Measurements from ENCODE around the gene CAD.

CAD gene

DNA sequence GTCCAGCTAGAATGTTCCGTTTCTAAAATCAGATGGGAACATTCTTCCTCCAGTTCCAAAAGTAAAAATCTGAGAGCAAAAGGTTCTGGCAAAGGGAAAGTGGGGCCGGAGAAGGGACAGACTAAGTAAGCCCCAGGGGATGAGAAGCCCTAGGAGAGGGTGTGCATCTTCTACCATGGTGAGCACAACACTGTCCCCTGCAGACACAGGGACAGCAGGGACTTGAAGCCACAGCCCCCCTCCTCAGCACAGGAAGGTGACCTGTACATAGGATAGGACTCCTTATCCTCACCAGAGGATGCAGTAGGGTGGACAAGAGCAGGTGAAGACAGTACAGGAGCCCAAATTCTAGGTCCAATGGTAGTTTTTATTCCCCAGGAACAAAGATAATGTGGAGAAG, 17.9 kb upstream of the CAD start:
- H3K4me1 ChIP-seq (ENCODE audit: control insufficient read depth, insufficient read depth, low read length, poor library complexity, severe bottlenecking) = no peaks in the 10 kb centered on the region
- 90 to 100% methylated on average over 1 to 2 of the region's 2 CpGs for WGBS, 2 experiments (ENCODE audit: insufficient coverage in 2 of 2)
- no peak overlapping the region for H3K27ac ChIP-seq (ENCODE audit: low read depth, low read length, severe bottlenecking)
- no peaks in the 10 kb centered on the region for H3K9me3 ChIP-seq (ENCODE audit: control insufficient read depth, low read length)
- H3K36me3 ChIP-seq (ENCODE audit: control insufficient read depth, insufficient read depth, low read length) = peaks cover 42% of the 10 kb centered on the region
- H3K4me3 ChIP-seq (ENCODE audit: extremely low read depth, insufficient read depth, low read length, poor library complexity, severe bottlenecking) = no peak overlapping the region

DNA sequence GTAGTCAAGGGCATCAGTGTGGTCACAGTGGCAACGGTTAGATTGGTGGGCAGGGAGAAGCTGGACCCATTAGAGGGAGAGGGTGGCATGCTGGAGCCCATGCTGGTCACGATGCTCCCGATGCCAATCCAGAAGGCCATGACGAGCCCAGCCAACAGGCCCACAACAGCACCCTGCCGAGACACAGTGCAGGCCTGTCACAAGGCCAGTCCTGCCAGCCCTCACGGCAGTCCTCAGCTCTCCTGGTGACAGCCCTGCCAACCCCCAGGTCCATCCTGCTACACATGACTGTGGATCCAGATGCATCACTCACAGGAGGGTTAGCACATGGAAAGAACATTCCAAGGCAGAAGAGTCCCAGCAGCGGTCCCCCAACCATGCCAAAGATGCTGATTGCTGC, 15.5 kb upstream of the CAD start:
- Histone ChIP-seq H3K4me1 (ENCODE audit: control insufficient read depth, insufficient read depth, low read length, poor library complexity, severe bottlenecking) (no peaks in the 10 kb centered on the region), H3K27ac (ENCODE audit: low read depth, low read length, severe bottlenecking) (no peak overlapping the region), H3K36me3 (ENCODE audit: control insufficient read depth, insufficient read depth, low read length) (peaks cover 66% of the 10 kb centered on the region), H3K4me3 (ENCODE audit: extremely low read depth, insufficient read depth, low read length, poor library complexity, severe bottlenecking) (no peak overlapping the region), H3K9me3 (ENCODE audit: control insufficient read depth, low read length) (no peaks in the 10 kb centered on the region)
- 94 to 95% methylated on average over 7 of the region's 7 CpGs for WGBS, 2 experiments (ENCODE audit: insufficient coverage in 2 of 2)

DNA sequence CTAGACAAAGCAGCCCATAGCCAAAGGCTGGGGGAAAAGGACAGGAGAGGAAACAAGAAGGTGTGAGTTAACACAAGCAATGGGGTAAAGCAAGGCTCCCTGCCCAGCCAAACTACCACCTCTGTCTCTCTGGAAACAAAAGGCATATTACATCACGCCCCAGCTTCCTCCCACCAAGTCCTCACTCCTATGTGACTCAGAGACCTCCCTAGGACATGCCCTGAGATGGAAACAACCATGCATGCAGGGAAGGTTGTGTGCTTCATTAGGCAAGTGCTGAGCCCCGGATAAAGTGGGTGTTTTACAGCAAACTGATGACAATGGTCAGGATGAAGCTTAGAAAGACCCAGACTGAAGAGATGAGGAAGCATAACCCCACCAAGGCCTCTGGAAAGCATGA, 14.3 kb upstream of the CAD start:
- WGBS, 2 experiments (ENCODE audit: insufficient coverage in 2 of 2) = 70 to 94% methylated on average over 2 of the region's 2 CpGs
- Histone ChIP-seq H3K36me3 (ENCODE audit: control insufficient read depth, insufficient read depth, low read length) (peaks cover 78% of the 10 kb centered on the region), H3K9me3 (ENCODE audit: control insufficient read depth, low read length) (no peaks in the 10 kb centered on the region), H3K27ac (ENCODE audit: low read depth, low read length, severe bottlenecking) (no peak overlapping the region), H3K4me1 (ENCODE audit: control insufficient read depth, insufficient read depth, low read length, poor library complexity, severe bottlenecking) (no peaks in the 10 kb centered on the region), H3K4me3 (ENCODE audit: extremely low read depth, insufficient read depth, low read length, poor library complexity, severe bottlenecking) (no peak overlapping the region)

DNA sequence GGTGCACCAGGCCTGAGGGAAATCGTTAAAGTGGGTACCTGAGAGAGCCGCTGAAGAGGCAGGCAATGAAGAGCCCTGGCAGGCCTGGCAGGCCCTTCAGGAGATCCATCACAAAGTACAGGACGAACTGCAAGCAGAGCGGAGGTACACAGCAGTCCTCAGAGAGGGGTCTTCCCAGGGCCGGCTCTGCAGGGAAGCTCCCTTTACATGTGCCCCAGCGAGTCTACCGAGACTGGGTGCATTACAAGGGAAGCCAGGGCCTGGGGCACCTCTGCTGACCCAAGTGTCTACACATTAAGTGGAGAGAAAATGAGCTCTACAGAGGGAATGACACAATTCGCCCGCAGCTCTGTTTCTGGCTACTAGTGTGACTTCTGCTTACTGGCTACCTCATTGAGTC, 13.4 kb upstream of the CAD start:
- Histone ChIP-seq H3K9me3 (ENCODE audit: control insufficient read depth, low read length) (no peaks in the 10 kb centered on the region), H3K4me3 (ENCODE audit: extremely low read depth, insufficient read depth, low read length, poor library complexity, severe bottlenecking) (no peak overlapping the region), H3K27ac (ENCODE audit: low read depth, low read length, severe bottlenecking) (no peak overlapping the region), H3K4me1 (ENCODE audit: control insufficient read depth, insufficient read depth, low read length, poor library complexity, severe bottlenecking) (peaks cover 2% of the 10 kb centered on the region), H3K36me3 (ENCODE audit: control insufficient read depth, insufficient read depth, low read length) (peaks cover 87% of the 10 kb centered on the region)
- 95% methylated on average over 9 of the region's 9 CpGs for WGBS, 2 experiments (ENCODE audit: insufficient coverage in 2 of 2)

DNA sequence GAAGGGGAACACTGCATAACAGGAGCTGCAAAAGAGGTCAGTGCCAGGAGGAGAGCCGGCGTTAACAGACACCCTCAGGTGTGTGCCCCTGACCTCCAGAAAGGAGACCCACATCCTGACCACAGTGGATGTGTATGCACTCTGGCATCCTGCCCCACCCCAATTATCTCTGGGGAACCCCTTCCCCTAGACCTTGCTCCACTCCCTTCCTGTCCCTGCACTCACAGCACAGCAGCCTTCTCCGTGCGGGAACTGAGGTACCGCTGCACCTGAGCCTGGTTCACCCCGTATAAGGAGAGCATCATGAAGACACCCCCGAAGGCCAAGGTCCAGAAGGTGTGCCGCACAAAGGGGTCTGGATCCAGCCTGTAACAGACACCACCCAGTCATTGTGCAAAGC, 12.6 kb upstream of the CAD start:
- Histone ChIP-seq H3K36me3 (ENCODE audit: control insufficient read depth, insufficient read depth, low read length) (peaks cover 92% of the 10 kb centered on the region), H3K4me1 (ENCODE audit: control insufficient read depth, insufficient read depth, low read length, poor library complexity, severe bottlenecking) (peaks cover 5% of the 10 kb centered on the region), H3K9me3 (ENCODE audit: control insufficient read depth, low read length) (no peaks in the 10 kb centered on the region), H3K27ac (ENCODE audit: low read depth, low read length, severe bottlenecking) (no peak overlapping the region), H3K4me3 (ENCODE audit: extremely low read depth, insufficient read depth, low read length, poor library complexity, severe bottlenecking) (no peak overlapping the region)
- 90 to 95% methylated on average over 7 to 8 of the region's 8 CpGs for WGBS, 2 experiments (ENCODE audit: insufficient coverage in 2 of 2)

DNA sequence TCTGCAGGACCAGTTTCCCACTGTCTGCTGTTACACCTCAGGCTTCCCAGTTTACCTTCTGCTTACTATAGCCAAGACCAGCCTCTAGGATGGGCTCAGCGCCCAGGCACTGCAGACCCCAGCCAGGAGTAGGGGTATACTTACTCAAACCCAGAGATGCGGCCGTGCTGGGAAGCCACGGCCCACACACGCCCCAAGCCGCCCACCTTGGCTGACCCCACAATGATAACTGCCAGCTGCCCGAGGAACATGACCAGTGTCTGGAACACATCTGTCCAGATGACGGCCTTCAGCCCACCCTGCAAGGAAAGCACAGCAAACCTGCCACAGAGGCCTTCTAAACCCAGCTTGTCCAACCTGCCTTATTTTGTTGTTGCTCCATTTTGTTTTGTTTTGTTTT, 12.0 kb upstream of the CAD start:
- Histone ChIP-seq H3K4me3 (ENCODE audit: extremely low read depth, insufficient read depth, low read length, poor library complexity, severe bottlenecking) (no peak overlapping the region), H3K36me3 (ENCODE audit: control insufficient read depth, insufficient read depth, low read length) (peaks cover 88% of the 10 kb centered on the region), H3K27ac (ENCODE audit: low read depth, low read length, severe bottlenecking) (no peak overlapping the region), H3K9me3 (ENCODE audit: control insufficient read depth, low read length) (no peaks in the 10 kb centered on the region), H3K4me1 (ENCODE audit: control insufficient read depth, insufficient read depth, low read length, poor library complexity, severe bottlenecking) (peaks cover 6% of the 10 kb centered on the region)
- 88 to 97% methylated on average over 7 to 8 of the region's 8 CpGs for WGBS, 2 experiments (ENCODE audit: insufficient coverage in 2 of 2)

DNA sequence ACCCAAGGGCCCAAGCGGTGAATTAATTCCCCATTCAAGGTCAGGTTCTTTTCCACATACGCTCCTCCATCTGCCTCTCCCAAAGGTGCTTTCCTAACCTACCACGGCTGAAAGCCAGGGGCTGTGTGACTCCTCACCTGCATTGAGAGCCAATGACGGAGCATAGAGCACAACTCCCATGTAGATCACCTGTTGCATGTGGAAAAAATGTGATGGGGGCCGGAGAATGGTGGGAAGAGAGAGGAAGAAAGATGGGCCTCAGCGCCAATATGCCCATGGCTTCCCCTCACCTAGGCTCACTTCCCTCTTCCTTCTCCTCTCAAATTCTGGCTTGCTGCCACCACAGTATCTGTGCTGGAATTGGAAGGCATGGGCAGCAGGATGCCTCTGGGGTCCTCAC, 10.8 kb upstream of the CAD start:
- H3K36me3 ChIP-seq (ENCODE audit: control insufficient read depth, insufficient read depth, low read length) = peaks cover 83% of the 10 kb centered on the region
- 94 to 100% methylated on average over 3 to 4 of the region's 6 CpGs for WGBS, 2 experiments (ENCODE audit: insufficient coverage in 2 of 2)

DNA sequence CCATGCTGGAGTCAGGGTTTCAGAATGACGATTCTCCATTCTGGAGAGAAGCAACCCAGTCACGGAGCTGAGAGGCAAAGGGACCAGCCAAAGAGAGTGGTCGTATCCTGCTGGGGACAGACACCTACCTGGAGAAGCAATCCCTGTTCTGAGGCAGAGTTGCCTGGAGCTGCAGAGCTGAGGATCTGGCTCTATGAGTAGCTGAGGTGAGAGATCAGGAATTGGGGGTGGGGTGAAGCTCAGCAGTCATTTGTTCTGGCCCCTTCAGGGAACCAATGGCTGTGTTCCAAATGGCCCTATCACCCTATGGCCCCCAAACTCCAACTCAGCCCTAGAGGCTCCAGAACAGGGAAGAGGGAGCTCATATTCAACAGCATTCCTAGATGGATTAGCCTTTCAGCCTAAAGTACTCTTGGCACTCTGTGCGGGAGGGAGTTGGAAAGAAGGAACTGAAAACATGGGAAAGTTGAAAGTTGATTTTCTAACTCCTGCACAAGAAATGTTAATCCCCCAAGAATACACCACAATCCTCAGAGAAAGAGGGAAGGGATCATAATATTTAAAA, 8.6 kb upstream of the CAD start:
- peaks cover 66% of the 10 kb centered on the region for H3K36me3 ChIP-seq (ENCODE audit: control insufficient read depth, insufficient read depth, low read length)
- H3K27ac ChIP-seq (ENCODE audit: low read depth, low read length, severe bottlenecking) = no peak overlapping the region
- no peaks in the 10 kb centered on the region for H3K9me3 ChIP-seq (ENCODE audit: control insufficient read depth, low read length)
- H3K4me1 ChIP-seq (ENCODE audit: control insufficient read depth, insufficient read depth, low read length, poor library complexity, severe bottlenecking) = peaks cover 19% of the 10 kb centered on the region
- H3K4me3 ChIP-seq (ENCODE audit: extremely low read depth, insufficient read depth, low read length, poor library complexity, severe bottlenecking) = no peak overlapping the region
- 93 to 98% methylated on average over 3 of the region's 4 CpGs for WGBS, 2 experiments (ENCODE audit: insufficient coverage in 2 of 2)

More for the DNA sequence above, 10.8 kb upstream of the CAD start:
- no peaks in the 10 kb centered on the region for H3K9me3 ChIP-seq (ENCODE audit: control insufficient read depth, low read length)
- peaks cover 15% of the 10 kb centered on the region for H3K4me1 ChIP-seq (ENCODE audit: control insufficient read depth, insufficient read depth, low read length, poor library complexity, severe bottlenecking)
- H3K27ac ChIP-seq (ENCODE audit: low read depth, low read length, severe bottlenecking) = no peak overlapping the region
- H3K4me3 ChIP-seq (ENCODE audit: extremely low read depth, insufficient read depth, low read length, poor library complexity, severe bottlenecking) = no peak overlapping the region

DNA sequence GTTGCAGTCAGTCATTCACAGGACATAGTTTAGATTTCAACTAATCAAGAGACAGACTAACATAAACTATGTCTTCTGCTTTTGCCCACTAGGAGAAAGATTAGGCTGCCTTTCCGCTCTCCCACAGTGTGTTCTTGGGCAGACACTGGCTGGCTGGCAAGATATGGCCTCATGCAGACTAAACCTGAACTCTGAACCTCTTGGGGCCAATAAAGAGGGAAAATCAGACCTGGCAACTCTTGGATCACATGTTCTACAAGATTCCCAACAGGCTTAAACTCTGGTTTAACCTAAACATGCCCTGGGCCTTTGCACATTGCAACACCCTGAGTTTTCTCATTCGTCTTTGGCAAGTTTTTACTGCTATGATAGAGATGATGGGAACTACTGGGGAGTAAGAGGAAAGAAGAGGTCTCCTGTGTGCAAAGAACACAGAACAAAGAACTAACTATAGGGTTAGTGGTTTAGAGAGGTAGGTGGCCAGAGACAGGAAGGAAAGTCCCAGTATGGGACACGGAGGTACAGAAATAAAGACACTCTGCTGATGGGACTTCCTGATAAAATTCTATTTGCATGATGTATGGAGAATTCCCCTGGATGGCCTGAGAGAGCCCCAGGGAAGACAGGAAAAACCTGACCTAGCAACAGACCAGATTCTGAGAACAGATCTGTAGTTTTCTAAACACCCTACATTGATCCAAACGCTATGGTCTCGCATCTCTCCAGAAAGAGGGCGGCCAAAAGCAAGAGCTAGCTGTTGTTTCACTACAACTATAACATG, 7.4 kb upstream of the CAD start:
- H3K9me3 ChIP-seq (ENCODE audit: control insufficient read depth, low read length) = no peaks in the 10 kb centered on the region
- H3K27ac ChIP-seq (ENCODE audit: low read depth, low read length, severe bottlenecking) = no peak overlapping the region
- H3K36me3 ChIP-seq (ENCODE audit: control insufficient read depth, insufficient read depth, low read length) = peaks cover 61% of the 10 kb centered on the region

DNA sequence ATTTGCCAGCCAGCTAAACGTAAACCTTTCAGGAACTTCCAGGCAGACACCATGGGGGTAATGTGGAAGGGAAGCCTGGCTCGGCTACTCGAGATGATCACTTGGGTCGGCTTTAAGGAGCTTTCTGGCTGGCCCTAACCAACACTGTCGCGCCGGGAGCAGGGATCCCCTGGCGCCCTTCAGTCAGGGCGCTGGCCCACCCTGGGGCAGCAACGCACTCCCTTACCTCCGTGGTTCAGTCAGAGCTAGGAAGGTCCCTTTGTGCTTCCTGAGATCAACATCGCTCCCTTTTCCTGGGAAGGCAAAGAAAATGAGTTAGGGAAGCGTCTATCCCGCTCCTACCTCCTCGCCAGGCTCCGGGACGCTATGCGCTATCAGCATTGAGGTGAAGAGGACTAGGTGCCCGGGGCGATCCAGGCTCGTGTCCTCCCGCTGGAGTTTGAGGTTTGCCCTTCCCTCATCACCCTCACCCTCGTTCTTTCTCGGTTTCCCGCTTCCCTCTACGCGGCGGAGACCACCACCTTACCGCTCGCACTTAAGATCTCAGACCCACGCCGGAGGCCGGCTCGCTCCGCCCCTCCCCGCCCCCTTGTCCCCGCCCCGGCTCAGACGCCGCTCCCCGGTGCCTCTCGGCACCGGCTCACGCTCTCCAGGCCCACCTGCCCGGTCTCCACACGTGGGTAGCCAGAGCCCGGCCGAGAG, 5.8 kb upstream of the CAD start:
- Histone ChIP-seq H3K4me3 (ENCODE audit: extremely low read depth, insufficient read depth, low read length, poor library complexity, severe bottlenecking) (peak overlapping the region; percentile 79), H3K36me3 (ENCODE audit: control insufficient read depth, insufficient read depth, low read length) (peaks cover 59% of the 10 kb centered on the region), H3K4me1 (ENCODE audit: control insufficient read depth, insufficient read depth, low read length, poor library complexity, severe bottlenecking) (peaks cover 27% of the 10 kb centered on the region), H3K9me3 (ENCODE audit: control insufficient read depth, low read length) (no peaks in the 10 kb centered on the region), H3K27ac (ENCODE audit: low read depth, low read length, severe bottlenecking) (peak overlapping the region; percentile 45)
- WGBS, 2 experiments (ENCODE audit: insufficient coverage in 2 of 2) = 0 to 2% methylated on average over 18 to 25 of the region's 48 CpGs

More for the DNA sequence above, 7.4 kb upstream of the CAD start:
- H3K4me1 ChIP-seq (ENCODE audit: control insufficient read depth, insufficient read depth, low read length, poor library complexity, severe bottlenecking) = peaks cover 27% of the 10 kb centered on the region
- H3K4me3 ChIP-seq (ENCODE audit: extremely low read depth, insufficient read depth, low read length, poor library complexity, severe bottlenecking) = no peak overlapping the region
- WGBS, 2 experiments (ENCODE audit: insufficient coverage in 2 of 2) = 97 to 100% methylated on average over 2 to 5 of the region's 6 CpGs
